ENCODE results near the gene HBG1.
"Not testable (repeated sequence)": the region's sequence is repeated elsewhere in the genome, so short reads cannot be mapped to it uniquely, and the experiment has no call there.

Gene HBG1

DNA sequence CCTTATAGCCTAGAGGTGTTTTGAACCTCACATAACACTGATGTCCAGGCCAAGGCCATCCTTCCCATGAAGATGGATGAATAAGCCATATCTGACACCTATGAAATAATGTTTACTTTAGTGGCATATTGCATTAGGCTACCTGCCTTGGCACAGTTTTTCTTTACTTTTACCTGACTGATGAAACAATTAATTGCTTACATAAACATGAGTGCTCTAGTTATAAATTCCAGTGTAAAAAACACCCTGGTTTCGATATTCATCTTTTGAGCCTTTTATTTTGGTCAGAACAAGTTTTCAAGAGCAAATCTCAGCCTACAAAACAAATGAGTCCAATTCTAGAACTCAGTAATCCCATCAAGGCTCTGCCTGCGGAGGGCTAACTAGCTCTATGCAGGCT lies 27.0 kb upstream of the HBG1 start:
- DNase-seq, result no peak

GRCh38 chr11:5275369-5276110 lies 25.9 kb upstream of the HBG1 start:
- DNase-seq, result no peak

- DNase-seq, result no peak
Measured at GRCh38 chr11:5274395-5274794, 24.7 kb upstream of the HBG1 start.

- DNase-seq, result no peak
Measured at GRCh38 chr11:5272395-5273017, 22.8 kb upstream of the HBG1 start.

GRCh38 chr11:5269715-5270147 lies 20.1 kb upstream of the HBG1 start, which contains the start of gene HBE1:
Gene HBE1 (minus strand): TSS chr11:5269945. CDS start chr11:5269890, 55 bp downstream.
- DNase-seq, result no peak

DNA sequence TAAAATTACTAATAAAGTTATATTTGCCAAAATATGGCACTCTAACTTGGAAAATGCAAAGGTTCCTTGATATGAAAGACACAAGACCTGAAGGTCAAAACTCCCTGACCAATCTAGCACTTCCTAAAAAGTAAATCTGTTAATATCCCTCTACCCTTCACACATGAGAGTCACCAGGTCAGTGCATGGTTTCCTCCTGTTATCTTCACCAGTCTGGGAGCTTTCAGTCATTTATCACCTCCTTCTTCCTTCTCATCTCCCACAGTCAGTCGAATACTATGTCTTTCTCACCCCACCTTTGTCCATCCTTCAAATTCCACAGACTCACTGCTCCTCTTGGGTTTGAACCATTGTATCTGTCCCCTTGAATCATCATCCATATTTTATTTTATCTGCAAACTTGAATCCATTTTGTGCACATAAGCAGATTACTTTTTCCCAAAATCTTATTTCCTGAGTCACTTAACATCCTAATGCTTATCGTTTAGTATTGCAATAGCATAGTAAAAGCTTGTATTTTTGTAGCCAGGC lies 17.4 kb upstream of the HBG1 start:
- no peak for DNase-seq

- DNase-seq, result no peak
Measured at GRCh38 chr11:5266609-5267008, 17.0 kb upstream of the HBG1 start.

GRCh38 chr11:5265832-5266231 lies 16.2 kb upstream of the HBG1 start:
- no peak for DNase-seq

- DNase-seq, result no peak
Measured at GRCh38 chr11:5258543-5259262, 9.0 kb upstream of the HBG1 start.

DNA sequence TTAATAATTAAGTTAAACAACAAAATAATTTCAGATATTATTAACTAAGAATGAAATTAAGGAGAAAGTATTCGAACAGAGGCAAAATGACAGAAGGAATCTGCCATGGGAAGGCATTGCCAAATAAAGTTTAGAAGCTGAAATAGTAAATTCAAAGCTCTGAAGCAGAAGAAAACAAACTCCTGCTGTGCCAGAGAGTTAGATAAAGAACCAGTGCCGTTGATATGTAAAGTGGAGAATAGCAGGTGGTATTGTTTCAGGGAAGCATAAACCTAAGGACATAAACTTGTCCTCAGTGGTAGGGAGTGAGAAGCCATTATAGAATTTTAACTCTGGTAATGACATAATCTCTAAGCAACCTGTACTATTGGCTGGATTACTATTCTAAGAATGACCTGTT lies 7.6 kb upstream of the HBG1 start:
- DNase-seq, result no peak

GRCh38 chr11:5254646-5255413 lies 5.2 kb upstream of the HBG1 start, which contains the start of gene HBG2:
Gene HBG2 (minus strand): TSS chr11:5254781. CDS start chr11:5254728, 53 bp downstream.
- DNase-seq, result not testable (repeated sequence)

DNA sequence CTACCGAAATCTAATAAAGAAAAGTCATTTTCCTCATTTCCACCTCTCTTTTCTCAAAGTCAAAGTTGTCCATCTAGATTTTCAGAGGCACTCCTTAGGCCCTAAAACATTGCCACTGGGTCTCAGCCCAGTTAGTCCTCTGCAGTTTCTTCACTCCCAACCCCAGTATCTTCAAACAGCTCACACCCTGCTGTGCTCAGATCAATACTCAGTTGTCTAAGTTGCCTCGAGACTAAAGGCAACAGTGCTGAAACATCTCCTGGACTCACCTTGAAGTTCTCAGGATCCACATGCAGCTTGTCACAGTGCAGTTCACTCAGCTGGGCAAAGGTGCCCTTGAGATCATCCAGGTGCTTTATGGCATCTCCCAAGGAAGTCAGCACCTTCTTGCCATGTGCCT lies 4.4 kb upstream of the HBG1 start:
- not testable (repeated sequence) for DNase-seq

GRCh38 chr11:5253440-5253839 lies 3.8 kb upstream of the HBG1 start:
- not testable (repeated sequence) for DNase-seq

DNA sequence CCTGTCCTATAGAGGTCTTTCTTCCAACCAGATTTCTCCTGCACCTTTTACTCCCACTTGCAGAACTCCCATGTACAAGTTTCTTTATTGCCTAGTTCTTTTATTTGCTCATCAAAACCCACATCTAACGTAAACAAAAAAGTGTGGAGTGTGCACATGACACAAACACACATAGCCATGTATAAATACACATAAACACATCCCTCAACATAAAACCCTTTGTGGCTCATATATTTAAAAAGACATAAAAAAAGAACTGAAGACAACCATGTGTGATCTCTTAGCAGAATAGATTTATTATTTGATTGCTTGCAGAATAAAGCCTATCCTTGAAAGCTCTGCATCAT lies 3.2 kb upstream of the HBG1 start:
- DNase-seq, result no peak

- DNase-seq, result no peak
Measured at GRCh38 chr11:5252192-5252918, 2.7 kb upstream of the HBG1 start.

DNA sequence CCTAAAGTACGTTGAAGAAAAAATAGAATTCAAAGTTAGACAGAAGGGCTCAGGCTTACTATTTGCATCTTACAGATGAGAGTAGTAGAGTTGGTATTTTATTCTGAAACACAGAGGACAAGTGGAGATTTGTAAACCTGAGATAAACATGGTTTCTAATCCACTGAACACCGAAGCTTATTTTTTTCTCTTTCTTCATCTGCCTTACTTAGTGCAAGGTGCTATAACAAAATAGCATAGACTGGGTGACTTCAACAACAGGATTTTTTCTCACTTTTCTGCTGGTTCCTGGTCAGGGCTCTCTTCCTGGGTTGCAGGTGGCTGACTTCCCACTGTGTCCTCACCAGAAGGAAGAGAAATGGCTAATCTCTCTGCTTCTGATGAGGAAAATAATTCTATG lies 2.1 kb upstream of the HBG1 start:
- DNase-seq, result no peak

DNA sequence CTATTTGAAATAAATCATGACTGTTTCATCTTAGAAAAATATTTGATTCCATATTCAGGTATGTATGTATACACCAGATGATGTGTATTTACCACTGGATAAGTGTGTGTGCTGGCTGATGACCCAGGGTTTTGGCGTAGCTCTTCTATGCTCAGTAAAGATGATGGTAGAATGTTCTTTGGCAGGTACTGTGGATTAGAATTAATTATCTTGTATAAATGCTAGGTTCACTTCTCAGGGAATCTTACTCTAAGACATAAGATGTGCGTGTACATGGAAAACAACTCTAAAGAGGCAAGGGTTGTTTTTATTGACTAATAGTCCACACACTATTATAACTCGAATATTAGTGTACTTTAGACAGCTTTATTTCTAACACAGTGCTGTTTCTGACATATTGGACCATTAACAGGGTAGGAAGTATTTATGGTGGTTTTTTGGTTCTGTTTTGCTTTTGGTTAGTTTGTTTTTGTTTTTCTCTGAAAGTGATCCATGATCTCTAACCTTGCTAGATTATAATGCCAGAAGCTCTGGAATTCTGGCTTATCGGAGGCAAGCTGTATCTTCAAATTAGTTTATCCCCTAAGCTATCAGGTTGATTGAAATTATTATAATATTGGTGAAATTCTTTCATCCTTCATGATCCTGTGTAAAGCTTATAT lies 1.0 kb upstream of the HBG1 start:
- DNase-seq, result no peak

- DNase-seq, result not testable (repeated sequence)
Measured at GRCh38 chr11:5248498-5248897, 1.2 kb downstream of the HBG1 start.

- DNase-seq, result no peak
Measured at GRCh38 chr11:5247472-5248192, 2.0 kb downstream of the HBG1 start.

GRCh38 chr11:5246772-5247471 lies 2.7 kb downstream of the HBG1 start:
- no peak for DNase-seq

Measured in NCI-H1092 treated with DMSO at 0.1 percent for 48 hours (cell line).